Neural progenitor cell (in vitro differentiated cells): ENCODE measurements around the gene SLC27A3. TPM values are rescaled to one million over a fixed set of nuclear protein-coding genes. Genes with fewer than 3 reads are reported as not detected.

Experiments
- DNase-seq: peaks from one replicate; pipeline ENCODE4 v3.0.0-alpha.2; 2016; ENCODE audit warnings: low spot score
- H2AFZ ChIP-seq: fragments of 200-600 bp; sonication (generic); replicated peaks from 2 replicates; pipeline ENCODE4 v1.6.1; 2016; ENCODE audit warnings: antibody characterized with exemption
- H3F3A ChIP-seq: fragments of 200-600 bp; sonication (generic); 2 replicates; pipeline ENCODE4 v1.6.1; 2016; ENCODE audit warnings: antibody characterized with exemption, low read depth
- H3K27ac ChIP-seq: fragments of 200-600 bp; sonication (generic); 2 replicates; pipeline ENCODE4 v1.5.1; 2016; ENCODE audit warnings: mild to moderate bottlenecking
- H3K27me3 ChIP-seq: fragments of 200-600 bp; sonication (generic); 2 replicates; pipeline ENCODE4 v1.6.1; 2016; ENCODE audit warnings: mild to moderate bottlenecking, moderate library complexity
- H3K36me3 ChIP-seq: fragments of 200-600 bp; sonication (generic); 2 replicates; pipeline ENCODE4 v1.5.1; 2016
- H3K4me1 ChIP-seq: fragments of 200-600 bp; sonication (generic); 2 replicates; pipeline ENCODE4 v1.6.1; 2016; ENCODE audit warnings: mixed run types
- H3K4me2 ChIP-seq: fragments of 200-600 bp; sonication (generic); 2 replicates; pipeline ENCODE4 v1.6.1; 2016
- H3K4me3 ChIP-seq: fragments of 200-600 bp; sonication (generic); 2 replicates; pipeline ENCODE4 v1.5.1; 2016
- H3K79me2 ChIP-seq: fragments of 200-600 bp; sonication (generic); 2 replicates; pipeline ENCODE4 v1.6.1; 2016; ENCODE audit warnings: low read depth
- H3K9ac ChIP-seq: fragments of 200-600 bp; sonication (generic); 2 replicates; pipeline ENCODE4 v1.6.1; 2016
- H3K9me3 ChIP-seq: fragments of 200-600 bp; sonication (generic); 2 replicates; pipeline ENCODE4 v1.5.1; 2016; ENCODE audit warnings: low read depth
- H4K20me1 ChIP-seq: fragments of 200-600 bp; sonication (generic); 2 replicates; pipeline ENCODE4 v1.6.1; 2016; ENCODE audit warnings: low read depth
- H3K27ac Mint-ChIP-seq: 3 replicates; pipeline ENCODE4 v1.8.0; 2021; ENCODE audit warnings: mixed read lengths
- H3K27me3 Mint-ChIP-seq: 2 replicates; pipeline ENCODE4 v1.8.0; 2022; ENCODE audit warnings: low read depth, mild to moderate bottlenecking, inconsistent platforms, moderate library complexity, mixed read lengths; ENCODE audit not compliant: insufficient read depth
- H3K36me3 Mint-ChIP-seq: 3 replicates; pipeline ENCODE4 v1.8.0; 2021; ENCODE audit warnings: mixed read lengths
- H3K4me1 Mint-ChIP-seq: 3 replicates; pipeline ENCODE4 v1.8.0; 2021; ENCODE audit warnings: mixed read lengths
- H3K4me3 Mint-ChIP-seq: 3 replicates; pipeline ENCODE4 v1.8.0; 2021; ENCODE audit warnings: mild to moderate bottlenecking, moderate library complexity, mixed read lengths
- H3K9me3 Mint-ChIP-seq: 3 replicates; pipeline ENCODE4 v1.8.0; 2020; ENCODE audit warnings: mixed read lengths
- CTCF ChIP-seq: fragments of 200-600 bp; sonication (generic); IDR thresholded peaks from 2 replicates; pipeline ENCODE4 v1.5.1; 2017; ENCODE audit warnings: antibody characterized with exemption, mild to moderate bottlenecking
- EZH2 ChIP-seq: fragments of 200-600 bp; sonication (generic); IDR thresholded peaks from 2 replicates; pipeline ENCODE4 v1.6.1; 2017; ENCODE audit warnings: antibody characterized with exemption, mild to moderate bottlenecking, moderate library complexity
- EZH2phosphoT487 ChIP-seq: fragments of 200-600 bp; sonication (generic); IDR thresholded peaks from 2 replicates; pipeline ENCODE4 v1.6.1; 2017; ENCODE audit warnings: antibody characterized with exemption
- total RNA-seq: library from RNA; depleted of rRNA; stranded (reverse); fragments of >200 nt; gene quantifications from 2 replicates; pipeline ENCODE4 v1.2.3, GENCODE V29; 2015; ENCODE audit warnings: low replicate concordance

SLC27A3 gene
- total RNA-seq, 1 donor from 2014 or later: 10.1 TPM

- no peak overlapping the region for H3K4me3 Mint-ChIP-seq
- no peak for DNase-seq
- Histone ChIP-seq H3K79me2 (no peaks in the 10 kb centered on the region), H2AFZ (no peak overlapping the region), H4K20me1 (no peaks in the 10 kb centered on the region), H3K27ac (no peak overlapping the region), H3K4me1 (peaks cover 13% of the 10 kb centered on the region), H3K9ac (no peak overlapping the region), H3F3A (peaks cover 37% of the 10 kb centered on the region), H3K4me3 (no peak overlapping the region), H3K27me3 (peaks cover 6% of the 10 kb centered on the region), H3K4me2 (no peak overlapping the region), H3K9me3 (no peaks in the 10 kb centered on the region), H3K36me3 (no peaks in the 10 kb centered on the region)
- TF ChIP-seq CTCF (no peak), EZH2 (no peak), EZH2phosphoT487 (no peak)
- no peak overlapping the region for H3K27ac Mint-ChIP-seq
- H3K9me3 Mint-ChIP-seq: no peaks in the 10 kb centered on the region
- H3K27me3 Mint-ChIP-seq: peaks cover 26% of the 10 kb centered on the region
- peaks cover 14% of the 10 kb centered on the region for H3K36me3 Mint-ChIP-seq
- peaks cover 16% of the 10 kb centered on the region for H3K4me1 Mint-ChIP-seq
Observed at GRCh38 chr1:153778051-153778823, 3.0 kb downstream of the SLC27A3 start.

- Mint-ChIP-seq H3K9me3 (no peaks in the 10 kb centered on the region), H3K27me3 (peaks cover 26% of the 10 kb centered on the region), H3K36me3 (peaks cover 9% of the 10 kb centered on the region), H3K27ac (no peak overlapping the region), H3K4me3 (no peak overlapping the region), H3K4me1 (peaks cover 20% of the 10 kb centered on the region)
- H3K9me3 ChIP-seq: no peaks in the 10 kb centered on the region
- no peak for DNase-seq
- H3K4me1 ChIP-seq: peaks cover 16% of the 10 kb centered on the region
- no peak overlapping the region for H3K27ac ChIP-seq
- no peaks in the 10 kb centered on the region for H3K36me3 ChIP-seq
- no peak overlapping the region for H3K4me3 ChIP-seq
- H3F3A ChIP-seq: peaks cover 31% of the 10 kb centered on the region
- H3K4me2 ChIP-seq: no peak overlapping the region
- H4K20me1 ChIP-seq: no peaks in the 10 kb centered on the region
- H3K79me2 ChIP-seq: no peaks in the 10 kb centered on the region
- H3K9ac ChIP-seq: no peak overlapping the region
- TF ChIP-seq EZH2 (no peak), CTCF (no peak), EZH2phosphoT487 (no peak)
- H3K27me3 ChIP-seq: peaks cover 6% of the 10 kb centered on the region
- H2AFZ ChIP-seq: no peak overlapping the region
Observed at GRCh38 chr1:153778824-153779519, 3.8 kb downstream of the SLC27A3 start.

- H3K4me1 Mint-ChIP-seq: peaks cover 17% of the 10 kb centered on the region
- no peaks in the 10 kb centered on the region for H3K9me3 ChIP-seq
- no peaks in the 10 kb centered on the region for H3K9me3 Mint-ChIP-seq
- DNase-seq: no peak
- no peak for TF ChIP-seq EZH2
- TF ChIP-seq CTCF: no peak
- TF ChIP-seq EZH2phosphoT487: no peak
- H3K4me3 ChIP-seq: no peak overlapping the region
- H3K27me3 ChIP-seq: peaks cover 4% of the 10 kb centered on the region
- H3K9ac ChIP-seq: no peak overlapping the region
- H3K36me3 ChIP-seq: no peaks in the 10 kb centered on the region
- peaks cover 22% of the 10 kb centered on the region for H3F3A ChIP-seq
- no peak overlapping the region for H3K4me3 Mint-ChIP-seq
- H3K79me2 ChIP-seq: no peaks in the 10 kb centered on the region
- H3K27ac Mint-ChIP-seq: no peak overlapping the region
- peaks cover 14% of the 10 kb centered on the region for H3K4me1 ChIP-seq
- H4K20me1 ChIP-seq: no peaks in the 10 kb centered on the region
- no peak overlapping the region for H2AFZ ChIP-seq
- peaks cover 4% of the 10 kb centered on the region for H3K36me3 Mint-ChIP-seq
- no peak overlapping the region for H3K27ac ChIP-seq
- H3K4me2 ChIP-seq: no peak overlapping the region
- peaks cover 18% of the 10 kb centered on the region for H3K27me3 Mint-ChIP-seq
Observed at GRCh38 chr1:153779781-153780541, 4.8 kb downstream of the SLC27A3 start.
